SK-N-SH (cell line): ENCODE data around the gene C2orf49. TPM values are rescaled to one million over a fixed set of nuclear protein-coding genes. Genes with fewer than 3 reads are reported as not detected.

ENCODE experiments used
- CTCF ChIA-PET: fragments of 300-600, 350-600 bp; formaldehyde crosslinking; extraction: SDS; loops from one replicate; lab custom pipeline; 2021; lab: Yijun Ruan, JAX
- POLR2A ChIA-PET: fragments of 350-600 bp; sonication (Branson Sonifier 250); formaldehyde crosslinking; extraction: SDS; loops from one replicate; lab custom pipeline; 2020; ENCODE audit warnings: antibody characterized with exemption, inconsistent platforms; lab: Yijun Ruan, JAX
- DNase-seq: peaks from one replicate; pipeline ENCODE4 v3.0.0; 2012
- H2AFZ ChIP-seq: fragments of 200-600 bp; sonication (generic); 2 replicates; pipeline ENCODE4 v1.8.1; 2016; ENCODE audit warnings: antibody characterized with exemption, mild to moderate bottlenecking, low read depth
- H3F3A ChIP-seq: fragments of 200-600 bp; sonication (generic); replicated peaks from 2 replicates; pipeline ENCODE3; 2016; ENCODE audit warnings: antibody characterized with exemption, mild to moderate bottlenecking; ENCODE audit not compliant: insufficient read depth
- H3K27ac ChIP-seq, 2 experiments: fragments of 200-500 bp in 1 of 2; fragments of 200-600 bp in 1 of 2; sonication (Bioruptor generic) in 1 of 2; sonication (generic), shearing (Covaris generic) in 1 of 2; 2 replicates each; pipeline versions ENCODE4 v1.5.1 to v1.6.1; 2014 to 2016; ENCODE audit warnings: low read depth in 2 of 2, inconsistent platforms in 1 of 2, low read length in 1 of 2, mild to moderate bottlenecking in 1 of 2, mixed read lengths in 1 of 2
- H3K27me3 ChIP-seq: fragments of 200-600 bp; sonication (generic), shearing (Covaris generic); 2 replicates; pipeline ENCODE4 v1.6.1; 2016; ENCODE audit warnings: mixed run types; ENCODE audit not compliant: insufficient read depth
- H3K36me3 ChIP-seq, 2 experiments: fragments of 200-500 bp in 1 of 2; fragments of 200-600 bp in 1 of 2; sonication (Bioruptor generic) in 1 of 2; sonication (generic) in 1 of 2; replicated peaks in 1 of 2; 2 replicates each; pipeline versions ENCODE3 to v1.5.1; 2014 to 2016; ENCODE audit warnings: low read length in 1 of 2, mild to moderate bottlenecking in 1 of 2; ENCODE audit not compliant: insufficient read depth in 2 of 2, control insufficient read depth in 1 of 2
- H3K4me1 ChIP-seq, 2 experiments: fragments of 200-500 bp in 1 of 2; fragments of 200-600 bp in 1 of 2; sonication (Bioruptor generic) in 1 of 2; sonication (generic), shearing (Covaris generic) in 1 of 2; 2 replicates each; pipeline versions ENCODE4 v1.5.1 to v1.6.1; 2014 to 2016; ENCODE audit warnings: low read depth in 1 of 2, low read length in 1 of 2, mixed run types in 1 of 2; ENCODE audit not compliant: insufficient read depth in 2 of 2, control insufficient read depth in 1 of 2
- H3K4me2 ChIP-seq: fragments of 200-600 bp; sonication (generic), shearing (Covaris generic); 2 replicates; pipeline ENCODE4 v1.6.1; 2017; ENCODE audit warnings: mixed run types
- H3K4me3 ChIP-seq, 2 experiments: fragments of 200-500 bp in 1 of 2; fragments of 200-600 bp in 1 of 2; sonication (Bioruptor generic) in 1 of 2; sonication (generic), shearing (Covaris generic) in 1 of 2; 2 replicates each; pipeline versions ENCODE4 v1.5.1 to v1.8.1; 2014 to 2016; ENCODE audit warnings: low read depth in 2 of 2, inconsistent platforms in 1 of 2, low read length in 1 of 2, mild to moderate bottlenecking in 1 of 2, mixed read lengths in 1 of 2, moderate library complexity in 1 of 2
- H3K79me2 ChIP-seq: fragments of 200-600 bp; sonication (generic); 2 replicates; pipeline ENCODE4 v1.8.1; 2017; ENCODE audit warnings: mild to moderate bottlenecking; ENCODE audit not compliant: insufficient read depth
- H3K9ac ChIP-seq: fragments of 200-600 bp; sonication (generic); 2 replicates; pipeline ENCODE4 v1.6.1; 2017; ENCODE audit warnings: mixed run types
- H3K9me2 ChIP-seq: fragments of 200-600 bp; sonication (generic); 2 replicates; pipeline ENCODE4 v1.6.1; 2017; ENCODE audit warnings: mixed run types
- H3K9me3 ChIP-seq: fragments of 200-600 bp; sonication (generic); 2 replicates; pipeline ENCODE4 v1.6.1; 2017; ENCODE audit warnings: mixed run types, mild to moderate bottlenecking, moderate library complexity
- H4K20me1 ChIP-seq: fragments of 200-600 bp; sonication (generic); 2 replicates; pipeline ENCODE4 v1.6.1; 2017; ENCODE audit warnings: mild to moderate bottlenecking, mixed run types; ENCODE audit not compliant: insufficient read depth
- FOXM1 ChIP-seq: IDR thresholded peaks from 2 replicates; pipeline ENCODE4 v1.4.0; 2012; ENCODE audit warnings: low read depth, mild to moderate bottlenecking
- GATA2 ChIP-seq: sonication (generic); formaldehyde crosslinking; IDR thresholded peaks from 2 replicates; pipeline ENCODE4 v1.5.0; 2020; ENCODE audit warnings: mild to moderate bottlenecking, missing genetic modification reagents
- JUND ChIP-seq: IDR thresholded peaks from 2 replicates; pipeline ENCODE4 v1.4.0; 2012
- MXI1 ChIP-seq: IDR thresholded peaks from 2 replicates; pipeline ENCODE4 v1.6.1; 2012; ENCODE audit warnings: mild to moderate bottlenecking, low read depth, low read length, improper control_type of control experiment
- NFIC ChIP-seq: IDR thresholded peaks from 2 replicates; pipeline ENCODE4 v1.4.0; 2012; ENCODE audit warnings: borderline replicate concordance
- NRF1 ChIP-seq: IDR thresholded peaks from 2 replicates; pipeline ENCODE4 v1.6.1; 2012; ENCODE audit warnings: low read depth, mild to moderate bottlenecking, low read length
- POLR2AphosphoS5 ChIP-seq: IDR thresholded peaks from 2 replicates; pipeline ENCODE4 v1.6.1; 2012; ENCODE audit warnings: low read depth, low read length
- RAD21 ChIP-seq: IDR thresholded peaks from 2 replicates; pipeline ENCODE4 v1.6.1; 2012; ENCODE audit warnings: mild to moderate bottlenecking, low read length
- SMC3 ChIP-seq: IDR thresholded peaks from 2 replicates; pipeline ENCODE4 v1.6.1; 2012; ENCODE audit warnings: low read depth, low read length, improper control_type of control experiment
- TAF1 ChIP-seq: IDR thresholded peaks from 2 replicates; pipeline ENCODE4 v1.6.1; 2012; ENCODE audit warnings: low read depth, mild to moderate bottlenecking, low read length, moderate library complexity, borderline replicate concordance
- TEAD4 ChIP-seq: IDR thresholded peaks from 2 replicates; pipeline ENCODE4 v1.4.0; 2012; ENCODE audit warnings: mild to moderate bottlenecking, borderline replicate concordance; ENCODE audit not compliant: insufficient read depth
- YY1 ChIP-seq: IDR thresholded peaks from 2 replicates; pipeline ENCODE4 v1.4.0; 2012; ENCODE audit warnings: low read depth, mild to moderate bottlenecking
- WGBS: methylation state at CpG from one replicate; pipeline ENCODE4 v1.1.6; 2017; ENCODE audit warnings: low lambda C conversion rate; 5-methylcytosine and 5-hydroxymethylcytosine counted together
- polyA plus RNA-seq, 3 experiments: library from polyadenylated mRNA; depleted of rRNA; stranded (reverse); fragments of >200 nt; gene quantifications; 2 replicates each; pipeline ENCODE4 v1.2.3, GENCODE V29; 2012
- TF ChIP-seq, protein P1 (sequence below): fragments of 150-350 bp; IDR thresholded peaks from 2 replicates; pipeline ENCODE4 v1.6.1; 2017; ENCODE audit warnings: antibody characterized with exemption, low read length, low read depth, borderline replicate concordance
- TF ChIP-seq, protein P2 (sequence below): IDR thresholded peaks from 2 replicates; pipeline ENCODE4 v1.4.0; 2012; ENCODE audit warnings: low read depth, borderline replicate concordance
- TF ChIP-seq, protein P3 (sequence below): IDR thresholded peaks from 2 replicates; pipeline ENCODE4 v1.6.1; 2012; ENCODE audit warnings: mild to moderate bottlenecking, low read depth, low read length, moderate library complexity
- TF ChIP-seq, protein P4 (sequence below): IDR thresholded peaks from 2 replicates; pipeline ENCODE4 v1.4.0; 2012; ENCODE audit warnings: low read depth, borderline replicate concordance

The C2orf49 gene
- polyA plus RNA-seq, 1 of the 3 experiments (the other 2 are of a cell fraction), result 7.6 TPM

DNA sequence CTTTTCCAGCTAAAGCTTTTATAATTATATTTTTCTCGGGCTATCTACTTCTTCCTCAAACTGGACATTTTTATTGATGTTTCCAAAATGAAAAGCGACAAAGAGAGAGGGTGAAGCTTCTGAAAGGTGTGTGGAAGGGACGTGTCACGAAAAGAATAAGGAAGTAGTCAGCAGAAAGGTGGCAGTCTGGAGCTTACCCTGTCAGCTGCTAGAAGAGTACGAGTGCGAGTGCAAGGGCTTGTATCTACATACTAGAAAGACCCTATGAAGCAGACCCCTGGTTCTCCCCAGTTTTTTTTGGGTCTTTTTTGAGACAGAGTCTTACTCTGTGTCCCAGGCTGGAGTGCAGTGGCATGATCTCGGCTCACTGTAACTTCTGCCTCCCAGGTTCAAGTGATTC is 46.9 kb downstream of the C2orf49 start:
- peaks cover 18% of the 10 kb centered on the region; the same call in 1 of the 2 replicates for H4K20me1 ChIP-seq
- TF ChIP-seq TAF1, result no peak
- TF ChIP-seq RAD21, result no peak
- TF ChIP-seq, protein P1, sequence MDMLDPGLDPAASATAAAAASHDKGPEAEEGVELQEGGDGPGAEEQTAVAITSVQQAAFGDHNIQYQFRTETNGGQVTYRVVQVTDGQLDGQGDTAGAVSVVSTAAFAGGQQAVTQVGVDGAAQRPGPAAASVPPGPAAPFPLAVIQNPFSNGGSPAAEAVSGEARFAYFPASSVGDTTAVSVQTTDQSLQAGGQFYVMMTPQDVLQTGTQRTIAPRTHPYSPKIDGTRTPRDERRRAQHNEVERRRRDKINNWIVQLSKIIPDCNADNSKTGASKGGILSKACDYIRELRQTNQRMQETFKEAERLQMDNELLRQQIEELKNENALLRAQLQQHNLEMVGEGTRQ, result no peak
- no peak for TF ChIP-seq SMC3
- TF ChIP-seq, protein P2, sequence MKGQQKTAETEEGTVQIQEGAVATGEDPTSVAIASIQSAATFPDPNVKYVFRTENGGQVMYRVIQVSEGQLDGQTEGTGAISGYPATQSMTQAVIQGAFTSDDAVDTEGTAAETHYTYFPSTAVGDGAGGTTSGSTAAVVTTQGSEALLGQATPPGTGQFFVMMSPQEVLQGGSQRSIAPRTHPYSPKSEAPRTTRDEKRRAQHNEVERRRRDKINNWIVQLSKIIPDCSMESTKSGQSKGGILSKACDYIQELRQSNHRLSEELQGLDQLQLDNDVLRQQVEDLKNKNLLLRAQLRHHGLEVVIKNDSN, result no peak
- TF ChIP-seq NRF1, result no peak
- no peak for TF ChIP-seq JUND
- TF ChIP-seq TEAD4, result no peak
- TF ChIP-seq, protein P3, sequence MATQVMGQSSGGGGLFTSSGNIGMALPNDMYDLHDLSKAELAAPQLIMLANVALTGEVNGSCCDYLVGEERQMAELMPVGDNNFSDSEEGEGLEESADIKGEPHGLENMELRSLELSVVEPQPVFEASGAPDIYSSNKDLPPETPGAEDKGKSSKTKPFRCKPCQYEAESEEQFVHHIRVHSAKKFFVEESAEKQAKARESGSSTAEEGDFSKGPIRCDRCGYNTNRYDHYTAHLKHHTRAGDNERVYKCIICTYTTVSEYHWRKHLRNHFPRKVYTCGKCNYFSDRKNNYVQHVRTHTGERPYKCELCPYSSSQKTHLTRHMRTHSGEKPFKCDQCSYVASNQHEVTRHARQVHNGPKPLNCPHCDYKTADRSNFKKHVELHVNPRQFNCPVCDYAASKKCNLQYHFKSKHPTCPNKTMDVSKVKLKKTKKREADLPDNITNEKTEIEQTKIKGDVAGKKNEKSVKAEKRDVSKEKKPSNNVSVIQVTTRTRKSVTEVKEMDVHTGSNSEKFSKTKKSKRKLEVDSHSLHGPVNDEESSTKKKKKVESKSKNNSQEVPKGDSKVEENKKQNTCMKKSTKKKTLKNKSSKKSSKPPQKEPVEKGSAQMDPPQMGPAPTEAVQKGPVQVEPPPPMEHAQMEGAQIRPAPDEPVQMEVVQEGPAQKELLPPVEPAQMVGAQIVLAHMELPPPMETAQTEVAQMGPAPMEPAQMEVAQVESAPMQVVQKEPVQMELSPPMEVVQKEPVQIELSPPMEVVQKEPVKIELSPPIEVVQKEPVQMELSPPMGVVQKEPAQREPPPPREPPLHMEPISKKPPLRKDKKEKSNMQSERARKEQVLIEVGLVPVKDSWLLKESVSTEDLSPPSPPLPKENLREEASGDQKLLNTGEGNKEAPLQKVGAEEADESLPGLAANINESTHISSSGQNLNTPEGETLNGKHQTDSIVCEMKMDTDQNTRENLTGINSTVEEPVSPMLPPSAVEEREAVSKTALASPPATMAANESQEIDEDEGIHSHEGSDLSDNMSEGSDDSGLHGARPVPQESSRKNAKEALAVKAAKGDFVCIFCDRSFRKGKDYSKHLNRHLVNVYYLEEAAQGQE, result no peak
- no peak for TF ChIP-seq FOXM1
- no peak for TF ChIP-seq POLR2AphosphoS5
- DNase-seq, result no peak
- no peaks in the 10 kb centered on the region for H3K9me2 ChIP-seq
- ChIA-PET CTCF (interaction anchor here (1.0 to 2.0 kb wide), 5 partner anchors 12 to 137 kb away, joined by 3 to 5 read pairs (median 4); partner anchors contain the start of gene FHL2), POLR2A (no interaction called here)
- 0 out of 4 replicates have a peak, but pooled peaks cover 0 to 7% of the 10 kb centered on the region in 2 experiments for H3K4me1 ChIP-seq
- H3K27me3 ChIP-seq, result no peaks in the 10 kb centered on the region
- peaks cover 20 to 55% of the 10 kb centered on the region in 2 experiments for H3K36me3 ChIP-seq
- H3K9ac ChIP-seq, result no peak overlapping the region
- no peak overlapping the region for H3K27ac ChIP-seq
- H3K79me2 ChIP-seq, result peaks cover 90% of the 10 kb centered on the region
- peaks cover 7% of the 10 kb centered on the region for H3F3A ChIP-seq
- WGBS, result 94% methylated on average over 6 of the region's 7 CpGs
- H3K4me2 ChIP-seq, result no peak overlapping the region
- H3K4me3 ChIP-seq, result no peak overlapping the region
- no peak overlapping the region for H2AFZ ChIP-seq
- H3K9me3 ChIP-seq, result no peaks in the 10 kb centered on the region

DNA sequence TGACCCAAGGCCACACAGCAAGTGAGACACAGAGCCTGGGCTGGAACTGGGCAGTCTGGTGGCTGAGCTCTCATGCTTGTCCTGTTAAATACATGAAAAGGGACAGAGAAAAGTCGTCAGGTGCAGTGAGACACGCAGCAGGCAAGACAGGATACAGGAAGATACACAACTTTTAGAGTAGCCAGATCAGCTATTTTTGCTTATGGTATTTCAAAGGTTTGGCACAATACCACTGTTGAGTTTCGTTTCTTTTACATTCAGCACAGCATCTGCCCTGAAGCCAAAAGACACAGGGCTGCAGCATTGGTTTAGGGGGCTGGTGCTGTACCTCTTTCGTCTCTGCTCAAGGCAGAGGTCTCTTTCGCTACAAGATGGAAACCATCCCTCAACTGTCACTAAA is 47.5 kb downstream of the C2orf49 start:
- no peaks in the 10 kb centered on the region for H3K27me3 ChIP-seq
- 92% methylated on average over 5 of the region's 5 CpGs for WGBS
- no peak overlapping the region for H3K4me3 ChIP-seq
- H3K79me2 ChIP-seq, result peaks cover 90% of the 10 kb centered on the region
- H4K20me1 ChIP-seq, result peaks cover 18% of the 10 kb centered on the region; the same call in 1 of the 2 replicates
- no peak for DNase-seq
- H3K4me1 ChIP-seq, result 0 out of 4 replicates have a peak, but pooled peaks cover 0 to 7% of the 10 kb centered on the region in 2 experiments
- H3K9me2 ChIP-seq, result no peaks in the 10 kb centered on the region
- ChIA-PET CTCF (interaction anchor here (1.0 to 2.0 kb wide), 4 partner anchors 14 to 136 kb away, joined by 3 to 5 read pairs (median 4); partner anchors contain the start of gene FHL2), POLR2A (no interaction called here)
- peaks cover 20 to 55% of the 10 kb centered on the region in 2 experiments for H3K36me3 ChIP-seq
- H3K9ac ChIP-seq, result no peak overlapping the region
- H2AFZ ChIP-seq, result no peak overlapping the region
- TF ChIP-seq YY1 (no peak), NFIC (no peak), GATA2 (CRISPR knock-in tag) (no peak), MXI1 (no peak), POLR2AphosphoS5 (no peak)
- TF ChIP-seq, protein P1, result no peak
- TF ChIP-seq, protein P4, sequence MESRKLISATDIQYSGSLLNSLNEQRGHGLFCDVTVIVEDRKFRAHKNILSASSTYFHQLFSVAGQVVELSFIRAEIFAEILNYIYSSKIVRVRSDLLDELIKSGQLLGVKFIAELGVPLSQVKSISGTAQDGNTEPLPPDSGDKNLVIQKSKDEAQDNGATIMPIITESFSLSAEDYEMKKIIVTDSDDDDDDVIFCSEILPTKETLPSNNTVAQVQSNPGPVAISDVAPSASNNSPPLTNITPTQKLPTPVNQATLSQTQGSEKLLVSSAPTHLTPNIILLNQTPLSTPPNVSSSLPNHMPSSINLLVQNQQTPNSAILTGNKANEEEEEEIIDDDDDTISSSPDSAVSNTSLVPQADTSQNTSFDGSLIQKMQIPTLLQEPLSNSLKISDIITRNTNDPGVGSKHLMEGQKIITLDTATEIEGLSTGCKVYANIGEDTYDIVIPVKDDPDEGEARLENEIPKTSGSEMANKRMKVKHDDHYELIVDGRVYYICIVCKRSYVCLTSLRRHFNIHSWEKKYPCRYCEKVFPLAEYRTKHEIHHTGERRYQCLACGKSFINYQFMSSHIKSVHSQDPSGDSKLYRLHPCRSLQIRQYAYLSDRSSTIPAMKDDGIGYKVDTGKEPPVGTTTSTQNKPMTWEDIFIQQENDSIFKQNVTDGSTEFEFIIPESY, result no peak
- TF ChIP-seq, all 33 proteins: peak for 0
- peaks cover 13% of the 10 kb centered on the region for H3F3A ChIP-seq
- no peaks in the 10 kb centered on the region for H3K9me3 ChIP-seq
- no peak overlapping the region for H3K4me2 ChIP-seq
- H3K27ac ChIP-seq, result no peak overlapping the region
